ENCODE results near the gene IFITM1. TPM values are rescaled to one million over a fixed set of nuclear protein-coding genes. Genes with fewer than 3 reads are reported as not detected.

The IFITM1 gene
- total and polyA plus RNA-seq, 9 of the 15 experiments (the other 6 are each of a cell fraction or from before 2014, with no cell fraction given) = 691 to 5,579 (median 974) TPM

DNA sequence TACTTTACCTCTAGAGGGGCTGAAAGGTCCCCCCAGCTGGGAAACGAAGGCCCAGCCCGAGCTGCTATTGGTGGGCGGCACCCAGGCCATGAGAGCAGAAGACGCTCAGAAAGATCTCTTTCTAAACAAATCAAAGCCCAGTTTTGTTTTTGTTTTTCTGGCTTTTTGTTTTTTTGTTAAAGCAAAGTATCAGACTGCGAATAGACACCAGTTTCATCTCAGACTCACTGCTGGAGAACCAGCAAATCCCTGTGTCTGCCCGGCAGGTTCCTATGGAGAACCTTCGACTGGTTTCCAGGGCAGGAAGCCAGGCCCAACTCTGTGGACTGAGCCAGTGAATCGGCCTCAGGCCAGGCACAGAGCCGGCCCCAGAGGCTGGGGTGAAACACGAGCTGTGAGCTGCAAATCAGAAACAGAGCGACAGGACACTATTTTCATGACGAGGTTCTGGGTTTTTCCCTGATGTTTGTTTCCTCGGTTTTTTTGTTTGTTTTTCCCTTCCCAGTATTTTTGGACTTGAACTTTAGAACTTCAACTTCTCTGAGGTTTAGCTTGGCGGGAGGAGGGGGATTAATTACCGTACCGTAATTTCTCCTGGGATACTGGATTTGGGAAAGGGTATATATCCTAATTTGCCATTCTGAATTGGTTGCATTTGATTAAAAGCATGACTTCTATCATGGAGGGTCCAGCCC, 39.5 kb downstream of the IFITM1 start (continued):
- TF ChIP-seq RCOR1 (IDR thresholded peaks at IDR 0.05; ENCODE audit: borderline replicate concordance in 1 of 2, low read depth in 2 of 2, low read length in 2 of 2) = 0 out of 4 replicates have a peak, but pooled peaks of 1 of the 2 experiments have one; percentile 19
- no peak for TF ChIP-seq HNRNPL (IDR thresholded peaks at IDR 0.05; ENCODE audit: low read depth, low read length)
- TF ChIP-seq SPI1 (IDR thresholded peaks at IDR 0.05; ENCODE audit: borderline replicate concordance, low read depth, low read length) = no peak
- TF ChIP-seq ZNF766 (CRISPR knock-in tag; conservative IDR thresholded peaks at IDR 0.05) = 0 out of 2 replicates have a peak, but pooled peaks have one; percentile 18
- TF ChIP-seq MECOM (CRISPR knock-in tag; IDR thresholded peaks at IDR 0.05) = 0 out of 2 replicates have a peak, but pooled peaks have one; percentile 24
- 0 out of 4 replicates have a peak, but pooled peaks of 1 of the 2 experiments have one; percentile 16 for TF ChIP-seq KDM1A (IDR thresholded peaks at IDR 0.05)
- peak; percentile 79; the same call in 1 of the 2 replicates for TF ChIP-seq ZNF175 (CRISPR knock-in tag; IDR thresholded peaks at IDR 0.05; ENCODE audit: low read depth)
- TF ChIP-seq, protein P1, sequence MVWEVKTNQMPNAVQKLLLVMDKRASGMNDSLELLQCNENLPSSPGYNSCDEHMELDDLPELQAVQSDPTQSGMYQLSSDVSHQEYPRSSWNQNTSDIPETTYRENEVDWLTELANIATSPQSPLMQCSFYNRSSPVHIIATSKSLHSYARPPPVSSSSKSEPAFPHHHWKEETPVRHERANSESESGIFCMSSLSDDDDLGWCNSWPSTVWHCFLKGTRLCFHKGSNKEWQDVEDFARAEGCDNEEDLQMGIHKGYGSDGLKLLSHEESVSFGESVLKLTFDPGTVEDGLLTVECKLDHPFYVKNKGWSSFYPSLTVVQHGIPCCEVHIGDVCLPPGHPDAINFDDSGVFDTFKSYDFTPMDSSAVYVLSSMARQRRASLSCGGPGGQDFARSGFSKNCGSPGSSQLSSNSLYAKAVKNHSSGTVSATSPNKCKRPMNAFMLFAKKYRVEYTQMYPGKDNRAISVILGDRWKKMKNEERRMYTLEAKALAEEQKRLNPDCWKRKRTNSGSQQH (CRISPR knock-in tag; IDR thresholded peaks at IDR 0.05) = no peak
- TF ChIP-seq, protein P2, sequence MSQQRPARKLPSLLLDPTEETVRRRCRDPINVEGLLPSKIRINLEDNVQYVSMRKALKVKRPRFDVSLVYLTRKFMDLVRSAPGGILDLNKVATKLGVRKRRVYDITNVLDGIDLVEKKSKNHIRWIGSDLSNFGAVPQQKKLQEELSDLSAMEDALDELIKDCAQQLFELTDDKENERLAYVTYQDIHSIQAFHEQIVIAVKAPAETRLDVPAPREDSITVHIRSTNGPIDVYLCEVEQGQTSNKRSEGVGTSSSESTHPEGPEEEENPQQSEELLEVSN (IDR thresholded peaks at IDR 0.05; ENCODE audit: borderline replicate concordance in 1 of 2, extremely low read depth in 1 of 2, insufficient read depth in 1 of 2, insufficient read length in 1 of 2, low read depth in 1 of 2, low read length in 1 of 2, poor library complexity in 1 of 2, severe bottlenecking in 1 of 2) = peak in 1 of 2 experiments; percentile 63
- TF ChIP-seq, protein P3, sequence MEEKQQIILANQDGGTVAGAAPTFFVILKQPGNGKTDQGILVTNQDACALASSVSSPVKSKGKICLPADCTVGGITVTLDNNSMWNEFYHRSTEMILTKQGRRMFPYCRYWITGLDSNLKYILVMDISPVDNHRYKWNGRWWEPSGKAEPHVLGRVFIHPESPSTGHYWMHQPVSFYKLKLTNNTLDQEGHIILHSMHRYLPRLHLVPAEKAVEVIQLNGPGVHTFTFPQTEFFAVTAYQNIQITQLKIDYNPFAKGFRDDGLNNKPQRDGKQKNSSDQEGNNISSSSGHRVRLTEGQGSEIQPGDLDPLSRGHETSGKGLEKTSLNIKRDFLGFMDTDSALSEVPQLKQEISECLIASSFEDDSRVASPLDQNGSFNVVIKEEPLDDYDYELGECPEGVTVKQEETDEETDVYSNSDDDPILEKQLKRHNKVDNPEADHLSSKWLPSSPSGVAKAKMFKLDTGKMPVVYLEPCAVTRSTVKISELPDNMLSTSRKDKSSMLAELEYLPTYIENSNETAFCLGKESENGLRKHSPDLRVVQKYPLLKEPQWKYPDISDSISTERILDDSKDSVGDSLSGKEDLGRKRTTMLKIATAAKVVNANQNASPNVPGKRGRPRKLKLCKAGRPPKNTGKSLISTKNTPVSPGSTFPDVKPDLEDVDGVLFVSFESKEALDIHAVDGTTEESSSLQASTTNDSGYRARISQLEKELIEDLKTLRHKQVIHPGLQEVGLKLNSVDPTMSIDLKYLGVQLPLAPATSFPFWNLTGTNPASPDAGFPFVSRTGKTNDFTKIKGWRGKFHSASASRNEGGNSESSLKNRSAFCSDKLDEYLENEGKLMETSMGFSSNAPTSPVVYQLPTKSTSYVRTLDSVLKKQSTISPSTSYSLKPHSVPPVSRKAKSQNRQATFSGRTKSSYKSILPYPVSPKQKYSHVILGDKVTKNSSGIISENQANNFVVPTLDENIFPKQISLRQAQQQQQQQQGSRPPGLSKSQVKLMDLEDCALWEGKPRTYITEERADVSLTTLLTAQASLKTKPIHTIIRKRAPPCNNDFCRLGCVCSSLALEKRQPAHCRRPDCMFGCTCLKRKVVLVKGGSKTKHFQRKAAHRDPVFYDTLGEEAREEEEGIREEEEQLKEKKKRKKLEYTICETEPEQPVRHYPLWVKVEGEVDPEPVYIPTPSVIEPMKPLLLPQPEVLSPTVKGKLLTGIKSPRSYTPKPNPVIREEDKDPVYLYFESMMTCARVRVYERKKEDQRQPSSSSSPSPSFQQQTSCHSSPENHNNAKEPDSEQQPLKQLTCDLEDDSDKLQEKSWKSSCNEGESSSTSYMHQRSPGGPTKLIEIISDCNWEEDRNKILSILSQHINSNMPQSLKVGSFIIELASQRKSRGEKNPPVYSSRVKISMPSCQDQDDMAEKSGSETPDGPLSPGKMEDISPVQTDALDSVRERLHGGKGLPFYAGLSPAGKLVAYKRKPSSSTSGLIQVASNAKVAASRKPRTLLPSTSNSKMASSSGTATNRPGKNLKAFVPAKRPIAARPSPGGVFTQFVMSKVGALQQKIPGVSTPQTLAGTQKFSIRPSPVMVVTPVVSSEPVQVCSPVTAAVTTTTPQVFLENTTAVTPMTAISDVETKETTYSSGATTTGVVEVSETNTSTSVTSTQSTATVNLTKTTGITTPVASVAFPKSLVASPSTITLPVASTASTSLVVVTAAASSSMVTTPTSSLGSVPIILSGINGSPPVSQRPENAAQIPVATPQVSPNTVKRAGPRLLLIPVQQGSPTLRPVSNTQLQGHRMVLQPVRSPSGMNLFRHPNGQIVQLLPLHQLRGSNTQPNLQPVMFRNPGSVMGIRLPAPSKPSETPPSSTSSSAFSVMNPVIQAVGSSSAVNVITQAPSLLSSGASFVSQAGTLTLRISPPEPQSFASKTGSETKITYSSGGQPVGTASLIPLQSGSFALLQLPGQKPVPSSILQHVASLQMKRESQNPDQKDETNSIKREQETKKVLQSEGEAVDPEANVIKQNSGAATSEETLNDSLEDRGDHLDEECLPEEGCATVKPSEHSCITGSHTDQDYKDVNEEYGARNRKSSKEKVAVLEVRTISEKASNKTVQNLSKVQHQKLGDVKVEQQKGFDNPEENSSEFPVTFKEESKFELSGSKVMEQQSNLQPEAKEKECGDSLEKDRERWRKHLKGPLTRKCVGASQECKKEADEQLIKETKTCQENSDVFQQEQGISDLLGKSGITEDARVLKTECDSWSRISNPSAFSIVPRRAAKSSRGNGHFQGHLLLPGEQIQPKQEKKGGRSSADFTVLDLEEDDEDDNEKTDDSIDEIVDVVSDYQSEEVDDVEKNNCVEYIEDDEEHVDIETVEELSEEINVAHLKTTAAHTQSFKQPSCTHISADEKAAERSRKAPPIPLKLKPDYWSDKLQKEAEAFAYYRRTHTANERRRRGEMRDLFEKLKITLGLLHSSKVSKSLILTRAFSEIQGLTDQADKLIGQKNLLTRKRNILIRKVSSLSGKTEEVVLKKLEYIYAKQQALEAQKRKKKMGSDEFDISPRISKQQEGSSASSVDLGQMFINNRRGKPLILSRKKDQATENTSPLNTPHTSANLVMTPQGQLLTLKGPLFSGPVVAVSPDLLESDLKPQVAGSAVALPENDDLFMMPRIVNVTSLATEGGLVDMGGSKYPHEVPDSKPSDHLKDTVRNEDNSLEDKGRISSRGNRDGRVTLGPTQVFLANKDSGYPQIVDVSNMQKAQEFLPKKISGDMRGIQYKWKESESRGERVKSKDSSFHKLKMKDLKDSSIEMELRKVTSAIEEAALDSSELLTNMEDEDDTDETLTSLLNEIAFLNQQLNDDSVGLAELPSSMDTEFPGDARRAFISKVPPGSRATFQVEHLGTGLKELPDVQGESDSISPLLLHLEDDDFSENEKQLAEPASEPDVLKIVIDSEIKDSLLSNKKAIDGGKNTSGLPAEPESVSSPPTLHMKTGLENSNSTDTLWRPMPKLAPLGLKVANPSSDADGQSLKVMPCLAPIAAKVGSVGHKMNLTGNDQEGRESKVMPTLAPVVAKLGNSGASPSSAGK (IDR thresholded peaks at IDR 0.05) = peak; percentile 78
- 0 out of 2 replicates have a peak, but pooled peaks have one; percentile 42 for TF ChIP-seq FOXJ2 (tag; IDR thresholded peaks at IDR 0.05)
- TF ChIP-seq TEAD1 (CRISPR knock-in tag; IDR thresholded peaks at IDR 0.05) = peak in 1 of 2 experiments; percentile 54; a peak in 1 of 4 replicates

Data from K562 (cell line).